ENCODE data around the gene PRSS1.
"Not testable (repeated sequence)": the region's sequence is repeated elsewhere in the genome, so short reads cannot be mapped to it uniquely, and the experiment has no call there.

PRSS1 gene

GRCh38 chr7:142773230-142773629, 24.0 kb downstream of the PRSS1 start:
- no peak for DNase-seq (ENCODE audit: low read depth in 3 of 3, low spot score in 1 of 3)

GRCh38 chr7:142773937-142774744, 24.9 kb downstream of the PRSS1 start:
- DNase-seq (ENCODE audit: low read depth in 3 of 3, low spot score in 1 of 3): no peak

- DNase-seq (ENCODE audit: low read depth in 3 of 3, low spot score in 1 of 3): no peak
Observed at GRCh38 chr7:142774826-142775225, 25.6 kb downstream of the PRSS1 start.

- DNase-seq (ENCODE audit: low read depth in 3 of 3, low spot score in 1 of 3): not testable (repeated sequence)
Observed at GRCh38 chr7:142775351-142776115, 26.3 kb downstream of the PRSS1 start.

GRCh38 chr7:142776206-142776844, 27.1 kb downstream of the PRSS1 start:
- DNase-seq (ENCODE audit: low read depth in 3 of 3, low spot score in 1 of 3): no peak

- DNase-seq (ENCODE audit: low read depth in 3 of 3, low spot score in 1 of 3): not testable (repeated sequence)
Observed at GRCh38 chr7:142776845-142777225, 27.6 kb downstream of the PRSS1 start.

- no peak for DNase-seq (ENCODE audit: low read depth in 3 of 3, low spot score in 1 of 3)
Observed at GRCh38 chr7:142777318-142777717, 28.0 kb downstream of the PRSS1 start.

GRCh38 chr7:142782922-142783900, 33.9 kb downstream of the PRSS1 start:
- DNase-seq (ENCODE audit: low read depth in 3 of 3, low spot score in 1 of 3): peak in 2 of 3 donors; percentile 56 to 61

- no peak for DNase-seq (ENCODE audit: low read depth in 3 of 3, low spot score in 1 of 3)
Observed at GRCh38 chr7:142784096-142784495, 34.8 kb downstream of the PRSS1 start.

GRCh38 chr7:142784716-142785115, 35.4 kb downstream of the PRSS1 start:
- no peak for DNase-seq (ENCODE audit: low read depth in 3 of 3, low spot score in 1 of 3)

- DNase-seq (ENCODE audit: low read depth in 3 of 3, low spot score in 1 of 3): peak in 1 of 3 donors; percentile 64
Observed at GRCh38 chr7:142785841-142786250, 36.6 kb downstream of the PRSS1 start.

- DNase-seq (ENCODE audit: low read depth in 3 of 3, low spot score in 1 of 3): no peak
Observed at GRCh38 chr7:142787034-142787768, 37.9 kb downstream of the PRSS1 start.

- DNase-seq (ENCODE audit: low read depth in 3 of 3, low spot score in 1 of 3): no peak
Observed at GRCh38 chr7:142787783-142788182, 38.5 kb downstream of the PRSS1 start.

GRCh38 chr7:142788303-142789289, 39.3 kb downstream of the PRSS1 start:
- no peak for DNase-seq (ENCODE audit: low read depth in 3 of 3, low spot score in 1 of 3)

- no peak for DNase-seq (ENCODE audit: low read depth in 3 of 3, low spot score in 1 of 3)
Observed at GRCh38 chr7:142789441-142789840, 40.2 kb downstream of the PRSS1 start.

- no peak for DNase-seq (ENCODE audit: low read depth in 3 of 3, low spot score in 1 of 3)
Observed at GRCh38 chr7:142790056-142790455, 40.8 kb downstream of the PRSS1 start.

GRCh38 chr7:142790555-142790954, 41.3 kb downstream of the PRSS1 start:
- no peak for DNase-seq (ENCODE audit: low read depth in 3 of 3, low spot score in 1 of 3)

GRCh38 chr7:142791502-142791901, 42.2 kb downstream of the PRSS1 start:
- DNase-seq (ENCODE audit: low read depth in 3 of 3, low spot score in 1 of 3): no peak

GRCh38 chr7:142792129-142792528, 42.9 kb downstream of the PRSS1 start:
- no peak for DNase-seq (ENCODE audit: low read depth in 3 of 3, low spot score in 1 of 3)
